Stimulated activated CD8-positive, alpha-beta memory T cell treated with anti-CD3 and anti-CD28 coated beads, Interleukin-12 subunit alpha, Interleukin-12 subunit beta, amount 100 ng/mL, for 1 hour (primary cell): ENCODE data around the gene CELA2A.
"Not testable (repeated sequence)": the region's sequence is repeated elsewhere in the genome, so short reads cannot be mapped to it uniquely, and the experiment has no call there.

Source experiments
- DNase-seq: peaks from one replicate; pipeline ENCODE4 v3.0.0-alpha.2; 2020; ENCODE audit warnings: low read depth

Gene CELA2A

GRCh38 chr1:15425521-15425920 is 31.0 kb upstream of the CELA2A start:
- no peak for DNase-seq

- DNase-seq = no peak
These were observed 30.6 kb upstream of the CELA2A start for GRCh38 chr1:15425958-15426357.

DNA sequence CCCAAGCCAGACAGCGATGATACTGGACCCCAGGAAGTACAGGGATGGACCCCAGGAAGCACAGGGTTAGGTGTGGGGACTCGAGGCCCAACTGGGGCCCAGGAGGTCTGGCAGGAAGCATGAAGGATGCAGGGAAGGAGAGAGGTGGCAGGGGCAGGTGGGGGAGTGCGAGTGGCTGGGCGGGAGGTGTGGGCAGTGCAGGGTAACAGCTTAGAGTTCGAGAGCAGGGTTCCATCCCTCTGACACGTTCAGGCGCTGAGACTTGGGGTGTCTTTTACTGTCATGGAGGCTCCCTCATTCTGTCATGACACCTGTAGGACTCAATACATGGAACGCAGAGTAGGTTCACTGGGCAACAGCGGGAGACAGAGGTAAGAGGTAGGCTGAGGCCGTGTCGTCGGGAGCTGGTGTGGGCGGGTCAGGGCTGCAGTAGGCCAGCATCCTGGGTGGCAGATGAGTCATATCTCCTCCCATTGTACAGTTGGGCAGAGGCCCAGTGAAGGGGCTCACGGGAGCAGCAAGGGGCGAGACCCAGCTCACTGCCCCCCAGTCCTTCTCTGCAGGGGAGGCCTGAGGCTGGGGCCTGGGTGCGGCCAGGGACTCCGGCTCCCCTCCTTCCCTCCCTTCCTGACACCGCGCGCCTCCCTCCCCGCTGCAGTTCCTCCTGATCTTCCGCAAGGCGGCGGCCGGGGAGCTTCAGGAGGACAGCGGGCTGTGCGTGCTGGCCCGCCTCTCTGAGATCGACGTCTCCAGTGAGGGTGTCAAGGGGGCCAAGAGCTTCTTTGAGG is 29.8 kb upstream of the CELA2A start:
- no peak for DNase-seq

DNA sequence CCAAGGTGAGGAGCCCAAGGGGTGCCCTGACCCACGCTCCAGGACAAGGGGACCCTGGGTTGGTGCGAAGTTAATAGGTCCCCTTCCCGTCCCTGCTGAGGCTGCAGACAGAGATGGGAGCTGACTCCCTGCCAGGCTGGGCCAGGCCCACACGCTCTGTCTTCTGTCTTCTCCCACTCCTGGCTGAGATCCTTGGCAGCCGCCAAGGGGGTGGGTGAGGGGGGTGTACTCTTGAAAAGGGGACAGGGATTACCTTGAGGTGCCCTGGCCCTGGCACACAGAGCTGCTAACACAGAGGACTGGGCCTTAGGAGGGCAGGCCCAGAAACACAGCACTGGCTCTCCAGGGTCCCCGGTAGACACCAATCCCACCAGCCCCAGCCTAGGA is 29.3 kb upstream of the CELA2A start:
- no peak for DNase-seq

DNA sequence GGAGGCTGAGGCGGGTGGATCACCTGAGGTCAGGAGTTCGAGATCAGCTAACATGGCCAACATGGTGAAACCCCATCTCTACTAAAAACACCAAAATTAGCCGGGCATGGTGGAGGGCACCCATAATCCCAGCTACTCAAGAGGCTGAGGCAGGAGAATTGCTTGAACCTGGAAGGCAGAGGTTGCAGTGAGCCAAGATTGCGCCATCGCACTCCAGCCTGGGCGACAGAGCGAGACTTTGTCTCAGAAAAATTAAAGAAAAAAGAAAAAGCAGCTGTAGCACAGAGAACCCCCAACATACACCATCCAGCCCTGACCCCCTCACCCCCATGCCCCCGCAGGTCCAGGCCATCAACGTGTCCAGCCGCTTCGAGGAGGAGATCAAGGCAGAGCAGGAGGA is 28.3 kb upstream of the CELA2A start:
- not testable (repeated sequence) for DNase-seq

- DNase-seq = no peak
These were observed 27.6 kb upstream of the CELA2A start for GRCh38 chr1:15428815-15429435.

- no peak for DNase-seq
These were observed 26.8 kb upstream of the CELA2A start for GRCh38 chr1:15429701-15430149.

- DNase-seq = peak; percentile 59
These were observed 25.6 kb upstream of the CELA2A start for GRCh38 chr1:15430787-15431570.

DNA sequence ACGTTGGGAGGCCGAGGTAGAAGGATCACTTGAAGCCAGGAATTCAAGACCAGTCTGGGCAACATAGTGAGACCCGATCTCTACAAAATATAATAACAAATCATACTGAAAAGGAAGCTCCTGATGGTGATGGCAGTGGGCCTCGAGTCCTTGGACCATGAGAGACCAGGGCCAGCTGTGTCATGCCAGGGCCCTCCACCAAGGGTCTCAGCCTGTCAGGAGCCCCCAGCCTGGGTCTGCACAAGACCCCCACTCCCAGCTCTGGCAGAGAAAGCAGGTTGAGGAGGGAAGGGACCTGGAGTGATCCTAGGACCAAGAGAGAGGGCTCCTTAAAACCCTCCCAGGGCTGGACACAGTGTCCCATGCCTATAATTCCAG is 25.0 kb upstream of the CELA2A start:
- DNase-seq = no peak

DNA sequence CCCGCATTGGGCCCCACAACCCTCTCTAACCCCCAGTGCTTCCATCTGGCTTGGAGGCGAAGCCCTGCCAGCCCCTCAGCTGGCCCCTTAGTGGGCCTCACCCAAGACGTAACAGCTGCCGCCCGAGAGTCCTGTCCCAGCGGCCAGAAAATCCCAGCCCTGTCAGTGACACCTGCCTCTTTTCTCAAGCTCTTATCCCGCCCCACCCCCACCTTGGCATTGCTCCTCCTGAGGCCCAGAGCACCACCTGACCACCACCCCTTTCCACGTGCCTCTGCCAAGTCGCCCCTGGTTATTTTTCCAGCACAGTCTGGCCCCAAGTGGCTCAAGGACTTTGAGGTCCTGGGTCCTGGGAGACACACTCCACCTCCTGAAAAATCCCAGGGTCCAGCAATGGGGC is 24.2 kb upstream of the CELA2A start:
- DNase-seq = no peak

DNA sequence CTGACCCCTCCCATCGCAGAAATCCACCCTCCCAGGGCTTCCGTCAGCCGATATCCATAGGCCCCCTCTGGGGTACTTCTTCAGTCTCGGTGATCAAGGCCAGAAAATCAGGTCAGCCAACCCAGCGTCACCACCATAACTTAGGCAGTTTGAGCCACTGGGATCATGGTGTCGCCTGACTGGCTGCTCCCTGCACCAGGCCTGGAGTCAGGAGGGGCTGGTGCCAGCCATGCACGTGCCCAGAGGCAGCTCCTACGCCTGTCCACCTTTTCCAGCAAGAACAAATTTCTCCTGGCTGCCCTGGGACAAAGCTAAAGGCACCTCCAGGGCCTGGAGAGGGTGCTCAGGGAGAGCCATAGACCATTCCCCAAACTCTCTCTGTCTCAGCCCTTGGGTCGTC is 23.1 kb upstream of the CELA2A start:
- no peak for DNase-seq

DNA sequence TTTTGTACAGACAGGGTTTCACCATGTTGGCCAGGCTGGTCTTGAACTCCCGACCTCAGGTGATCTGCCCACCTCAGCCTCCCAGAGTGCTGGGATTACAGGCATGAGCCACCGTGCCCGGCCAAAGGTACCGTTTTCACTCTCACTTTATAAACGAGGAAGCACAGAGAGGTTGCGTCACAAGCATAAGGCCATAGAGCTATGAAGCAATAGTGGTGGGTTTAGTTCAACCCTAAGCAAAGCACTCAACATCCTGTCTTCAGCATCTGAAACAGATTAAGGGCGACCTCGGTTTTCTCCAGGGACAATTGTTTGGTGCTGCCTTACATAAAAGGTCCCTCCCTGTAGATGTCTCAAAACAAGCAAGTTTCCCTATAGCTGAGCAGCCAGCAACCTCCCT is 21.8 kb upstream of the CELA2A start:
- DNase-seq = not testable (repeated sequence)

- DNase-seq = no peak
These were observed 21.1 kb upstream of the CELA2A start for GRCh38 chr1:15435239-15436077.

DNA sequence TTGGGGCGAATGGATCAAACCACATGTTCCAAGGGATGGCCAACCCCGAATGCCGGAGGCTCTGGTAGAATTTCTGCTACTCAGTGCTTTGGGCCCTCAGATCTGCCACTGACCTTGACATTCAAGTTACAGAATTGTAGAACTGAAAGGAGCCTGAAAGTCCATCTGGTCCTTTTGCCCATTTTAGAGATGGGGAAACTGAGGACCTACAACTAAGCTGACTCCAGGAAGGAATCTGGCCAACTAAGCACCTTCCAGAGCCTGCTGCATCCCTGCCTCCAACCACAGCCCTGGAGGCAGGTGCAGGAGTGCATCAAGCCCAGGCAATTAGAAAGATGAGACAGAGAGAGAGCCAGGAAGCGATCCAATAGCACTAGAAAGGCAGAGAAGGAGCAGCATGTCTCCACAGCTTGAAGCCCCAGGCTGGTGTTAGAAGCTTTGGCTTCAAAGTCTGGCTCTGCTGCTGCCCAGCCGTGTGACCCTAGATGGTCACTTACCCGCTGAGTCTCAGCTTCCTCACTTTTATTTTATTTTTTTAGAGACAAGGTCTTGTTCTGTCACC is 19.6 kb upstream of the CELA2A start:
- DNase-seq = no peak

DNA sequence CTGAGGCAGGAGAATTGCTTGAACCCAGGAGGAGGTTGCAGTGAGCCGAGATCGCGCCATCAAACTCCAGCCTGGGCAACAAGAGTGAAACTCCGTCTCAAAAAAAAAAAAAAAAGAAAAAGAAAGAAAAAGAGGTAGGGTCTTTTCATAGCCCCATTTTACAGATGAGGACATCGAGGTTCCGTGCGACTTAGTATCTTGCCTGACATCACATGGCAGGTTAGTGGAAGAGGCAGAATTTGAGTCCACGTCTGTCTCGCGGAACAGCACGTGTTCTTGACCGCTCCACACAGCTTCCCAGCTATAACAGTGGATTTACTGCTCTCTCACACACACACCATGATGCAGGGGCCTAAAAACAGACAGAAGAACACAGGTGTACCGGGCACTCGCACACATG is 17.2 kb upstream of the CELA2A start:
- DNase-seq = no peak

DNA sequence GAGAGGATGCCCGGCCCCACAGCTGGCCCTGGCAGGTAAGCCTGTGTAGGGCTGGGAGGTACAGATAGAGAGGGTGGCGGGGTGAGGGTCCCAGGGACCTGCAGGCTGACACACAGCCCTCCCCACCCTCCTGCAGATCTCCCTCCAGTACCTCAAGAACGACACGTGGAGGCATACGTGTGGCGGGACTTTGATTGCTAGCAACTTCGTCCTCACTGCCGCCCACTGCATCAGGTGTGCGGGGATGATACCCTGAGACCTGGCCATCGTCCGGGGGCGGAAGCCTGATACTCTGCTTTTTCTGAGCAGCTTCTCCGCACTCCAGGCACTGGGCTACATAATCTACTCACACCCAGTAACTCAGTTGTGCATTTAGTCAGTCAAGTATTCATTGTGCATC is 16.2 kb upstream of the CELA2A start:
- no peak for DNase-seq

GRCh38 chr1:15441247-15441646 is 15.3 kb upstream of the CELA2A start:
- no peak for DNase-seq

- no peak for DNase-seq
These were observed 14.4 kb upstream of the CELA2A start for GRCh38 chr1:15442119-15442518.

DNA sequence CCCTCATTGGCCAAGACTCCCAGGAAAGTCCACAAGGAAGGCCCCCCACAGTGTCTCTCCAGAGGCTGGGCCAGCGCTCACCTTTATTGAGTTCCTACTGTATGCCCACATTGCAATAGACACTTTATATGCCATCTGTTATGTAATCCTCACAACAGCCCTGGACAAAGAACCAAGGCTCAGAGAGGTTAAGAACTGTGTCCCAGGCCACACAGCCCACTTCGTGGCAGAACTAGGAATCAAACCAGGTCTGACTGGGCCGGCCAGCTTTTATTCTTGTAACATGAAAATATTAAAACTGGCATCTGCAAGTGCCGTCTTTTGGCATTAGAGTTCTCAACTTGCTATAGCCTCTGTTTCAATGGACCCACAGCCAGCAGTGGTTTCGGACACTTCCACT is 13.8 kb upstream of the CELA2A start:
- DNase-seq = no peak

DNA sequence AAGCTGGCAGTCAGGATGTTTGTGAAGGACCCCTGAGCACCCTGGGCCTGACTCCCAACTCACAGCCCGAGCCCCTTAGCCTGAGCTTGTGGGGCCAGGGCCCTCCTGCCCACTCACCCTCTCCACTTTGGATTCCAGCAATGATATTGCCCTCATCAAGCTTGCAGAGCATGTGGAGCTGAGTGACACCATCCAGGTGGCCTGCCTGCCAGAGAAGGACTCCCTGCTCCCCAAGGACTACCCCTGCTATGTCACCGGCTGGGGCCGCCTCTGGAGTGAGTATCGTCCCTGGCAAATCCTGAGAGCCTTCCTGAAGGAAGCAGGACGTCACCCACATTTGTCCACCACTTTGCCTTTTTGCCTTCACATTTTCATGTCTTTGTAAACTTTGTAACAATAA is 13.3 kb upstream of the CELA2A start:
- no peak for DNase-seq

- DNase-seq = no peak
These were observed 11.8 kb upstream of the CELA2A start for GRCh38 chr1:15444468-15445389.
